NCI-H345 treated with DMSO at 0.1 percent for 48 hours (cell line): ENCODE measurements around the gene TMC5.
"Not testable (repeated sequence)": the region's sequence is repeated elsewhere in the genome, so short reads cannot be mapped to it uniquely, and the experiment has no call there.

Experiments
- DNase-seq: peaks from one replicate; lab custom pipeline; 2025; ENCODE audit not compliant: unreplicated experiment; lab: John Stamatoyannopoulos, UW

Gene TMC5

GRCh38 chr16:19397373-19397772 is 20.3 kb upstream of the TMC5 start:
- not testable (repeated sequence) for DNase-seq

GRCh38 chr16:19400711-19401110 is 17.0 kb upstream of the TMC5 start:
- no peak for DNase-seq

- DNase-seq: no peak
Observed at GRCh38 chr16:19406891-19407491, 10.7 kb upstream of the TMC5 start.

- no peak for DNase-seq
Observed at GRCh38 chr16:19410435-19411171, 7.1 kb upstream of the TMC5 start.

- DNase-seq: no peak
Observed at GRCh38 chr16:19411298-19411697, 6.4 kb upstream of the TMC5 start.

- not testable (repeated sequence) for DNase-seq
Observed at GRCh38 chr16:19412055-19412454, 5.6 kb upstream of the TMC5 start.

GRCh38 chr16:19415461-19415860 is 2.2 kb upstream of the TMC5 start:
- no peak for DNase-seq

- DNase-seq: no peak
Observed at GRCh38 chr16:19415918-19416317, 1.8 kb upstream of the TMC5 start.

GRCh38 chr16:19418200-19418599 is 517 bp downstream of the TMC5 start:
- DNase-seq: no peak

- DNase-seq: no peak
Observed at GRCh38 chr16:19419698-19420075, 2.0 kb downstream of the TMC5 start.

GRCh38 chr16:19424478-19424877 is 6.8 kb downstream of the TMC5 start:
- DNase-seq: no peak

GRCh38 chr16:19430345-19430744 is 12.7 kb downstream of the TMC5 start:
- no peak for DNase-seq

GRCh38 chr16:19431636-19432340 is 14.1 kb downstream of the TMC5 start:
- DNase-seq: no peak

- no peak for DNase-seq
Observed at GRCh38 chr16:19432429-19432828, 14.7 kb downstream of the TMC5 start.

GRCh38 chr16:19434584-19434983 is 16.9 kb downstream of the TMC5 start:
- no peak for DNase-seq

- DNase-seq: no peak
Observed at GRCh38 chr16:19436540-19436939, 18.9 kb downstream of the TMC5 start.

GRCh38 chr16:19437280-19437679 is 19.6 kb downstream of the TMC5 start:
- DNase-seq: no peak

- DNase-seq: no peak
Observed at GRCh38 chr16:19438739-19439138, 21.1 kb downstream of the TMC5 start.

GRCh38 chr16:19439483-19439882 is 21.8 kb downstream of the TMC5 start:
- no peak for DNase-seq

- DNase-seq: no peak
Observed at GRCh38 chr16:19443659-19444058, 26.0 kb downstream of the TMC5 start.

- no peak for DNase-seq
Observed at GRCh38 chr16:19446300-19446846, 28.7 kb downstream of the TMC5 start.

- no peak for DNase-seq
Observed at GRCh38 chr16:19446886-19447285, 29.2 kb downstream of the TMC5 start.
